Osteocyte (in vitro differentiated cells): Measurements from ENCODE around the gene TTC28. TPM values are rescaled to one million over a fixed set of nuclear protein-coding genes. Genes with fewer than 3 reads are reported as not detected.

Source experiments
- DNase-seq: peaks from one replicate; pipeline ENCODE4 v3.0.0; 2021; ENCODE audit warnings: mixed read lengths; ENCODE audit not compliant: unreplicated experiment; ENCODE audit errors: extremely low spot score
- H3K27ac Mint-ChIP-seq: one replicate; pipeline ENCODE4 v1.8.0; 2021; ENCODE audit warnings: mild to moderate bottlenecking, mixed read lengths; ENCODE audit not compliant: unreplicated experiment
- H3K27me3 Mint-ChIP-seq: one replicate; pipeline ENCODE4 v1.8.0; 2021; ENCODE audit warnings: mixed read lengths; ENCODE audit not compliant: unreplicated experiment
- H3K36me3 Mint-ChIP-seq: one replicate; pipeline ENCODE4 v1.8.0; 2021; ENCODE audit warnings: mixed read lengths; ENCODE audit not compliant: unreplicated experiment
- H3K4me1 Mint-ChIP-seq: one replicate; pipeline ENCODE4 v1.8.0; 2021; ENCODE audit warnings: mixed read lengths; ENCODE audit not compliant: unreplicated experiment
- H3K4me3 Mint-ChIP-seq: one replicate; pipeline ENCODE4 v1.8.0; 2021; ENCODE audit warnings: mild to moderate bottlenecking, moderate library complexity, mixed read lengths; ENCODE audit not compliant: unreplicated experiment
- H3K9me3 Mint-ChIP-seq: one replicate; pipeline ENCODE4 v1.8.0; 2021; ENCODE audit warnings: mixed read lengths; ENCODE audit not compliant: unreplicated experiment
- total RNA-seq: library from RNA; stranded (reverse); gene quantifications from 2 replicates; pipeline ENCODE4 v1.2.1, GENCODE V29; 2021
- TF ChIP-seq, protein P1 (sequence below): fragments of 200-600 bp; sonication (generic); IDR thresholded peaks from 2 replicates; pipeline ENCODE4 v1.5.0; 2021; ENCODE audit warnings: antibody characterized with exemption, mild to moderate bottlenecking, moderate library complexity

The TTC28 gene
- total RNA-seq, 1 donor from 2014 or later, result 70.3 TPM

DNA sequence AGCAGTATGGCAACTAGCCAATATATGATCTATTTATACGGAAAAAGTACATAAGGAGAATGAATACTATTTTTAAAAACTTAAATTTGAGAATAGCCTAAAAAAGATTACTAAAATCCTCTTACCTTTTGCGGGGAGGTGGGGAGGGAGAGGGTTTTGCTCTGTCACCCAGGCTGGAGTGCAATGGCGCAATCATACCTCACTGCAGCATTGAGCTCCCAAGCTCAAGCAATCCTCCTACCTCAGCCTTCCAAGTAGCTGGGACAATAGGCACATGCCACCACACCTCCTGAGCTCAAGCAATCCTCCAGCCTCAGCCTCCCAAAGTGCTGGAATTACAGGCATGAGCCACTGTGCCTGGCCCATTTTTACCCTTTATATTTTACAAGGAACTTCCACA, 82.0 kb downstream of the TTC28 start:
- peaks cover 29% of the 10 kb centered on the region for H3K4me1 Mint-ChIP-seq
- DNase-seq, result no peak
- H3K27me3 Mint-ChIP-seq, result no peaks in the 10 kb centered on the region
- no peak overlapping the region for H3K4me3 Mint-ChIP-seq
- H3K36me3 Mint-ChIP-seq, result peaks cover 2% of the 10 kb centered on the region
- no peaks in the 10 kb centered on the region for H3K9me3 Mint-ChIP-seq
- no peak overlapping the region for H3K27ac Mint-ChIP-seq
- TF ChIP-seq, protein P1, sequence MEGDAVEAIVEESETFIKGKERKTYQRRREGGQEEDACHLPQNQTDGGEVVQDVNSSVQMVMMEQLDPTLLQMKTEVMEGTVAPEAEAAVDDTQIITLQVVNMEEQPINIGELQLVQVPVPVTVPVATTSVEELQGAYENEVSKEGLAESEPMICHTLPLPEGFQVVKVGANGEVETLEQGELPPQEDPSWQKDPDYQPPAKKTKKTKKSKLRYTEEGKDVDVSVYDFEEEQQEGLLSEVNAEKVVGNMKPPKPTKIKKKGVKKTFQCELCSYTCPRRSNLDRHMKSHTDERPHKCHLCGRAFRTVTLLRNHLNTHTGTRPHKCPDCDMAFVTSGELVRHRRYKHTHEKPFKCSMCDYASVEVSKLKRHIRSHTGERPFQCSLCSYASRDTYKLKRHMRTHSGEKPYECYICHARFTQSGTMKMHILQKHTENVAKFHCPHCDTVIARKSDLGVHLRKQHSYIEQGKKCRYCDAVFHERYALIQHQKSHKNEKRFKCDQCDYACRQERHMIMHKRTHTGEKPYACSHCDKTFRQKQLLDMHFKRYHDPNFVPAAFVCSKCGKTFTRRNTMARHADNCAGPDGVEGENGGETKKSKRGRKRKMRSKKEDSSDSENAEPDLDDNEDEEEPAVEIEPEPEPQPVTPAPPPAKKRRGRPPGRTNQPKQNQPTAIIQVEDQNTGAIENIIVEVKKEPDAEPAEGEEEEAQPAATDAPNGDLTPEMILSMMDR, result no peak

GRCh38 chr22:28594797-28595462, 84.7 kb downstream of the TTC28 start:
- TF ChIP-seq, protein P1, result peak; percentile 79
- Mint-ChIP-seq H3K27me3 (no peaks in the 10 kb centered on the region), H3K27ac (no peak overlapping the region), H3K4me3 (no peak overlapping the region), H3K36me3 (peaks cover 5% of the 10 kb centered on the region), H3K4me1 (peaks cover 29% of the 10 kb centered on the region), H3K9me3 (no peaks in the 10 kb centered on the region)
- no peak for DNase-seq

GRCh38 chr22:28594076-28594796, 85.4 kb downstream of the TTC28 start:
- H3K4me3 Mint-ChIP-seq, result no peak overlapping the region
- H3K27ac Mint-ChIP-seq, result no peak overlapping the region
- no peaks in the 10 kb centered on the region for H3K27me3 Mint-ChIP-seq
- H3K4me1 Mint-ChIP-seq, result peaks cover 29% of the 10 kb centered on the region
- TF ChIP-seq, protein P1, result no peak
- no peaks in the 10 kb centered on the region for H3K9me3 Mint-ChIP-seq
- H3K36me3 Mint-ChIP-seq, result peaks cover 5% of the 10 kb centered on the region
- DNase-seq, result no peak

DNA sequence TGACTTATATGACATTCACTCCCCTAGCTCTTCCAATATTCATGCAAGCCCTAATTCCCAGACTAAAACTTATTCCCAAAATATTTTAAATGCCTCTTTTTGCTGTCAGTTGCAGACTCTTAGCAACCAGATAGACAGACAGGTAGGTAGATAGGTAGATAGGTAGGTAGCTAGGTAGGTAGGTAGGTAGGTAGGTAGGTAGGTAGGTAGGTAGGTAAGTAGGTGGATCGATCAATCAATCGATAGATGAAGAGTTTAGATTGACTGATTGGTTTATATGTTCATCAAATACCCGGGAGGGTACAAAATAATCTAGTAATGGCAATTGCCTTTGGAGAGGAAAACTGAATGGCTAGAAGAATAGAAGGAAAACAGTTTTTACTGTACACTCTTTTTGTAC, 86.3 kb downstream of the TTC28 start:
- Mint-ChIP-seq H3K36me3 (peaks cover 5% of the 10 kb centered on the region), H3K4me3 (no peak overlapping the region), H3K9me3 (no peaks in the 10 kb centered on the region), H3K27ac (no peak overlapping the region), H3K27me3 (no peaks in the 10 kb centered on the region), H3K4me1 (peaks cover 29% of the 10 kb centered on the region)
- DNase-seq, result no peak
- TF ChIP-seq, protein P1, result no peak

DNA sequence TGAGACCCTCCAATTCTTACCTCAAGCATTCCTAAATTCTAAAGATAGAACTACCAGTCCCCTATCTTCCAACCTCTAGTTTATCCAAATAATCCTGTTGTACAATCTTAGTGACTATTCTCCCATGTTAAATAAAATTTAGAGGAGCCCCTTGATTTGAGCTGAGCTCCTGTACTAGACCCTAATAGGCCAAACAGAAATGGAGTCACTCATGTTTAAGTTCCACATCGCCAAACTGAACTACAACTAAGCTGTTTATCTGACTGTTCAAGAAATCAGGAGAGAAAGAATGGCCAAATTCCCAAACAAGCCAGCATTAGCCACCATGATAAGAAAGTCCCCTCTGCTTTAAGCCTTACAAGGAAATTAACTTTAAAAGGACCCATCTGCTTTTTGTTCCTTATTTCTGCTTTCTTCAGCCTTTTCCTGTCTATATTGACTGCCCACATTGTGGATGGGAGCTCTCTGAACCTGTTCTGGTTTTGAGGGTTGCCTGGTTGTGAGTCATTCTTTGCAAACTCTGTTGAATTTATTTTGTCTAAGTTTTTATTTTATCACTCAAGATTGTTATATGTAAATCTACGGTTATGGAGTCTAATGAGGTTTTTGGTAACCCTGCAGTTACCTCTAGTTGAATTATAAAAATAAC, 90.4 kb downstream of the TTC28 start:
- TF ChIP-seq, protein P1, result no peak
- Mint-ChIP-seq H3K9me3 (no peaks in the 10 kb centered on the region), H3K4me1 (peaks cover 2% of the 10 kb centered on the region), H3K4me3 (no peak overlapping the region), H3K27ac (no peak overlapping the region), H3K27me3 (no peaks in the 10 kb centered on the region), H3K36me3 (peaks cover 5% of the 10 kb centered on the region)
- no peak for DNase-seq
